ENCODE measurements around the gene USP5. TPM values are rescaled to one million over a fixed set of nuclear protein-coding genes. Genes with fewer than 3 reads are reported as not detected.
A peak's percentile ranks its signal among the peaks of the same experiment; 100 is the strongest.

The USP5 gene
- total RNA-seq, 2 experiments from 2014 or later, result 70.4 to 129 TPM

GRCh38 chr12:6899837-6900519 is 48.0 kb downstream of the USP5 start:
- Histone ChIP-seq H3K9me3 (ENCODE audit: low read length) (no peaks in the 10 kb centered on the region), H3K4me3 (ENCODE audit: low read depth, low read length, poor library complexity, severe bottlenecking) (no peak overlapping the region), H4K20me1 (ENCODE audit: insufficient read depth, low read length) (no peaks in the 10 kb centered on the region), H2AFZ (ENCODE audit: low read length) (no peak overlapping the region), H3K4me2 (ENCODE audit: low read length) (no peak overlapping the region), H3K4me1 (ENCODE audit: insufficient read depth, low read length, poor library complexity, severe bottlenecking) (peaks cover 13% of the 10 kb centered on the region), H3K9me2 (ENCODE audit: insufficient read depth, low read length) (no peaks in the 10 kb centered on the region), H3K79me2 (ENCODE audit: insufficient read depth, low read depth, low read length) (no peaks in the 10 kb centered on the region), H3K36me3 (ENCODE audit: insufficient read depth, low read length) (no peaks in the 10 kb centered on the region), H3K27ac (ENCODE audit: low read depth, low read length, poor library complexity, severe bottlenecking) (no peak overlapping the region)
- CTCF ChIA-PET (ENCODE audit: unreplicated experiment), result no interaction called here
- no TSS peak for BruUV-seq (replicated peaks)
- intact Hi-C loops (cut with micrococcal nuclease; ENCODE audit: unreplicated experiment), result no loop called here
- POLR2A ChIA-PET, result interaction anchor here (0.9 to 1.5 kb wide), 2 partner anchors 8 to 9 kb away, joined by 3 read pairs; no protein-coding TSS in a partner anchor
- TF ChIP-seq CTCF (conservative IDR thresholded peaks at IDR 0.05; ENCODE audit: low read length) (no peak), EZH2phosphoT487 (IDR thresholded peaks at IDR 0.05; ENCODE audit: borderline replicate concordance, low read depth, low read length) (no peak)
- DNase-seq (ENCODE audit: low spot score), result no peak

DNA sequence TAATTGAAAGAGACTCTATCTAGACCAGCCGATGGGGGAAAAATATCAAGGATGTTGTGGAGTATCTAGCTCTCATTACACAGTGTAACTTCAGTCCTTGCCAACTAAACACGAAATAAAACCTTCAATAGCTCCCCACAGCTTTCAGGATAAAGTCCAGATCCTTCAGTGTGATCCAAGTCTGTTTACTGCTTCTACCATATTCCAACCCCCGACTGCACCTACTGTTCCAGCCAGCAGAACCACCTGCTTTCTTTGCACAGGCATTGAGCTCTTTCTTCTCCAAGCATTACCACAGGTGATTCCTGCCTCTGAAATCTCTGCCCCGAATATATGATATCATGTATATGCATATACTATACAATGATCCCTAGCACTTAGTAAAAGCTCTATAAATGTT is 50.5 kb downstream of the USP5 start:
- Histone ChIP-seq H4K20me1 (ENCODE audit: insufficient read depth, low read length) (no peaks in the 10 kb centered on the region), H3K4me1 (ENCODE audit: insufficient read depth, low read length, poor library complexity, severe bottlenecking) (peaks cover 18% of the 10 kb centered on the region), H3K36me3 (ENCODE audit: insufficient read depth, low read length) (peaks cover 8% of the 10 kb centered on the region; the same call in 1 of the 2 replicates), H3K79me2 (ENCODE audit: insufficient read depth, low read depth, low read length) (no peaks in the 10 kb centered on the region), H3K4me2 (ENCODE audit: low read length) (no peak overlapping the region), H3K4me3 (ENCODE audit: low read depth, low read length, poor library complexity, severe bottlenecking) (no peak overlapping the region), H3K9me2 (ENCODE audit: insufficient read depth, low read length) (no peaks in the 10 kb centered on the region), H3K27ac (ENCODE audit: low read depth, low read length, poor library complexity, severe bottlenecking) (no peak overlapping the region), H2AFZ (ENCODE audit: low read length) (no peak overlapping the region), H3K9me3 (ENCODE audit: low read length) (no peaks in the 10 kb centered on the region)
- intact Hi-C loops (cut with micrococcal nuclease; ENCODE audit: unreplicated experiment), result no loop called here
- ChIA-PET CTCF (ENCODE audit: unreplicated experiment) (no interaction called here), POLR2A (interaction anchor here (0.5 to 1.5 kb wide), 8 partner anchors 8 to 51 kb away, joined by 3 to 5 read pairs (median 3); no protein-coding TSS in a partner anchor)
- DNase-seq (ENCODE audit: low spot score), result no peak
- no TSS peak for BruUV-seq (replicated peaks)
- TF ChIP-seq CTCF (conservative IDR thresholded peaks at IDR 0.05; ENCODE audit: low read length) (no peak), EZH2phosphoT487 (IDR thresholded peaks at IDR 0.05; ENCODE audit: borderline replicate concordance, low read depth, low read length) (no peak)

DNA sequence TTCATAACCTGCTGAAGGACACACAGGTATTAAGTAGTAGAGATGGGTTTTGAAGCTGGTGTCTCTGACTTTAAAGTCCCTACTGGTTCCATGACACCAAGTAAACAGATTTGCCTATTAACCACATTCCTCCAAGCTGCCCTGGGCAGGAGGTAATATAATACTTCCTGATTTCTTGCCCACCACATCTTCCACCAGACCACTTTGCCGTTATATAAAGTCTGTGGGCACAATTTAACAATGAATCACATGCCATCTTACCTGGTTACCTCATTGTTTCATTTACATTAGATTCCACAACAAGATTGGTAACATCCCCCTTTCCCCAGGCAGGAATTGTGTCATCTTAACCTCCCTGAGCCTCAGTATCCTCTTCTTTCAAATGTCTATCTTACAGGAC is 51.8 kb downstream of the USP5 start:
- peak overlapping the region; percentile 80; the same call in 1 of the 2 replicates for H2AFZ ChIP-seq (ENCODE audit: low read length)
- ChIA-PET POLR2A (interaction anchor here (0.7 to 2.8 kb wide), 4 partner anchors 12 to 64 kb away, joined by 3 to 13 read pairs (median 4); no protein-coding TSS in a partner anchor), CTCF (ENCODE audit: unreplicated experiment) (no interaction called here)
- H3K79me2 ChIP-seq (ENCODE audit: insufficient read depth, low read depth, low read length), result no peaks in the 10 kb centered on the region
- no peak overlapping the region for H3K27ac ChIP-seq (ENCODE audit: low read depth, low read length, poor library complexity, severe bottlenecking)
- no peak for TF ChIP-seq CTCF (conservative IDR thresholded peaks at IDR 0.05; ENCODE audit: low read length)
- TF ChIP-seq EZH2phosphoT487 (IDR thresholded peaks at IDR 0.05; ENCODE audit: borderline replicate concordance, low read depth, low read length), result no peak
- peaks cover 18% of the 10 kb centered on the region for H3K4me1 ChIP-seq (ENCODE audit: insufficient read depth, low read length, poor library complexity, severe bottlenecking)
- H4K20me1 ChIP-seq (ENCODE audit: insufficient read depth, low read length), result no peaks in the 10 kb centered on the region
- no peaks in the 10 kb centered on the region for H3K9me2 ChIP-seq (ENCODE audit: insufficient read depth, low read length)
- H3K36me3 ChIP-seq (ENCODE audit: insufficient read depth, low read length), result peaks cover 8% of the 10 kb centered on the region; the same call in 1 of the 2 replicates
- no peaks in the 10 kb centered on the region for H3K9me3 ChIP-seq (ENCODE audit: low read length)
- H3K4me2 ChIP-seq (ENCODE audit: low read length), result peak overlapping the region; percentile 97
- peak overlapping the region; percentile 81 for H3K4me3 ChIP-seq (ENCODE audit: low read depth, low read length, poor library complexity, severe bottlenecking)
- intact Hi-C loops (cut with micrococcal nuclease; ENCODE audit: unreplicated experiment), result no loop called here
- no TSS peak for BruUV-seq (replicated peaks)
- no peak for DNase-seq (ENCODE audit: low spot score)

All from OCI-LY7 (cell line).